ENCODE results near the gene TSHZ2.

The TSHZ2 gene

DNA sequence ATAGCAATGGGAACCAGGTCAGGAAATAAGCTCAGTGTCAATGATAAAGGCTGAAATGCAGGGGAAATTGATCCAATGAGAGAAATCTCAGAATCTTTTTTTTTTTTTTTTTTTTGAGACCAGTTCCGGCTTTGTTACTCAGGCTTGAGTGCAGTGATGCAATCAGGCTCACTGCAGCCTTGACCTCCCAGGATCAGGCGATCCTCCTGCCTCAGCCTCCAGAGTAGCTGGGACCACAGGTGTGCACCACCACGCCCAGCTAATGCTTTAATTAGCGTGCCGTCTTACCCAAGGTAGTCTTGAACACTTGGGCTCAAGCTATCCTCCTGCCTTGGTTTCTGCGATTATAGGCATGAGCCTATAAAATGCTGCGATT is 325.0 kb downstream of the TSHZ2 start:
- no peak for DNase-seq (ENCODE audit: insufficient read length, low spot score)
- FAIRE-seq: no peak
- no peak for TF ChIP-seq POLR2A (IDR thresholded peaks at IDR 0.05; ENCODE audit: low read depth, low read length)

DNA sequence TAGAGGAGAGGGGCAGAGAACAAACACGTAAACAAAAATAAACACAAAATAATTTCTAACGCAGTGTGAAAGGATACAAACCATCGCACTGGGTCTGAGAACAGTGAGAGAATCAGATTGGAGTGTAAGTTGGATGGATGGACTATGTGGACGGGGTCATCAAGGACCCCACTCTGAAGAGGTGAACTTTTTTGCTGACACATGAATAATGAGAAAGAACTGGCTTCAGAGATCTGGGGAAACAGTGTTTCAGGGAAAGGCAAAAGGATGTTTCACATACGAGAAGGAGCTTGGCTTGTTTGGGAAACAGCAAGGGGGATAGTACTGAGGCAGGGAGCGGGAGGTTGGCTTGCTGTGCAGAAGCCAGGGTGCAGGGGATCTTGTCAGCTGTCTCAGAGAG is 326.1 kb downstream of the TSHZ2 start:
- DNase-seq (ENCODE audit: insufficient read length, low spot score): no peak
- no peak for FAIRE-seq
- no peak for TF ChIP-seq POLR2A (IDR thresholded peaks at IDR 0.05; ENCODE audit: low read depth, low read length)

DNA sequence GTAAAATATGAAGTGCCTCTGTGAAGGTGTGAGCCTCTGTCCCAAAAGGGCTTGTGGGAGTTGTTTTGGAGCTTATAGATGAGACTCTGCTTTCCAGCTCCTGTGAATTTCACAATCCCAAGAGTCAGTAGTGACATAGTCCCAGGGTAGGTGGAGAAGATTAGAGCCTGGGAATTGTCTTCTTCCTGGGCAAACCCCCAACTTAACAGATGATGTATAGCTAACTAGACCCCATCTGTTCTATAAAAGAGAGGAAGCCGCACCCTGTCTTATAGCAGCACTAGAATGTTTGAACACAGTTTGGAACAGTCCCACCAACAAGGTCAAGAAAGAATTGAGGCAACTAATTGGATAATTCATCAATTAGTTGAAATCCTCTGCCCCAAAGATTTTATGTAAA is 326.8 kb downstream of the TSHZ2 start:
- TF ChIP-seq POLR2A (IDR thresholded peaks at IDR 0.05; ENCODE audit: low read depth, low read length): no peak
- FAIRE-seq (no peak), DNase-seq (ENCODE audit: insufficient read length, low spot score) (no peak)

- TF ChIP-seq POLR2A (IDR thresholded peaks at IDR 0.05; ENCODE audit: low read depth, low read length): no peak
- FAIRE-seq (no peak), DNase-seq (ENCODE audit: insufficient read length, low spot score) (no peak)
These were observed 327.7 kb downstream of the TSHZ2 start for GRCh38 chr20:53299831-53300230.

DNA sequence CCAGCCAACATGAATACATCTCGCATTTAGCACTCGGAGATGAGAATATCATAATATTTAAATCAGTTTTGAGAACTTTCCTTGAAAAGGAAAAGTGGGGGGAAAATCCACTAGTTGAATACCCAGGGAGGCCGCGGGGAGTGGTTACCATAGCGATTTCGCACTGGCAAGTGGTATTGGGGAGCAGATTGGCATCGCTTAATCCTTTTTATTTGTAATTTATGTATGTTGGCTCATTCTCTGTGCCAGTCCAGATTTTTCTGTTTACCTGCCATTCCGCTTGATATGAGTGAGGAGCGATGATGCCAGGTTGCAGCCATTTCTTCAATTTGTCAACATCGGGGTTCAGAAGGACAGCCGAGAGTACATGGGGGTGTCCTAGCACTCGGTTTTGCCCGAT is 329.7 kb downstream of the TSHZ2 start:
- no peak for TF ChIP-seq POLR2A (IDR thresholded peaks at IDR 0.05; ENCODE audit: low read depth, low read length)
- no peak for DNase-seq (ENCODE audit: insufficient read length, low spot score)
- no peak for FAIRE-seq

DNA sequence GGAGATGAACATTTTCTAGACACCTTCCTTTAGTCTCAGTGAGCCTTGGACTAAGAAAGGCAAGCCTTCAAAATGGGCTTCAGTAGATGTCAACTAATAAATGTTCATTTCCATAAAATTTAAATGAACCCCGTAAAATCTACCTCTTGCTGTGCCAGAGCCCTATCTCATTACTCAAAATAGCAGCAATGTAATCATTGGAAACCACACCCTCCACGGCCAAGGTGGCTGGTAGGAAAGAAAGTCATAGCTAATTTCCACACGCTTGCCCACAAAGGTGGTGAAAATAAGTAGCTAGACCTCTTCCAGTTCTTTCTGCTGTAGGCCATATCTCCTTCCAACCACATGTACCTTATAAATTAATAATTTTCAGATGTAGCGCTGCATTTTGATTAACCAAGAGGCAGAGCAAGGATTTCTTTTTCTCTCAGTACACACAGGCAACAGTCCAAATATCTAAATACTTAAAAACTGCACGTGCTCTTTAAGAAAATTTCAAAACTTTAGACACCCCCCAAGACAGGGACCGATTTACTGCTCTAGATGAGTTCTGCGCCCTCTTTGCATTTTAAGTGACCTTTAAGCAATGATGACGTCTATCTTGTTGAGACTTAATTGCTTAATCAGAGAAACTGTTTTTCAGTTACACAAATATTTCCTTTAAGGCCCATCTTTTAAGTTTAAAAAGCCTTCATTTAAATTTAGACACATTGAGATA is 330.7 kb downstream of the TSHZ2 start:
- DNase-seq (ENCODE audit: insufficient read length, low spot score) (no peak), FAIRE-seq (no peak)
- TF ChIP-seq POLR2A (IDR thresholded peaks at IDR 0.05; ENCODE audit: low read depth, low read length): no peak

- no peak for TF ChIP-seq POLR2A (IDR thresholded peaks at IDR 0.05; ENCODE audit: low read depth, low read length)
- FAIRE-seq (no peak), DNase-seq (ENCODE audit: insufficient read length, low spot score) (no peak)
These were observed 331.2 kb downstream of the TSHZ2 start for GRCh38 chr20:53303413-53303760.

DNA sequence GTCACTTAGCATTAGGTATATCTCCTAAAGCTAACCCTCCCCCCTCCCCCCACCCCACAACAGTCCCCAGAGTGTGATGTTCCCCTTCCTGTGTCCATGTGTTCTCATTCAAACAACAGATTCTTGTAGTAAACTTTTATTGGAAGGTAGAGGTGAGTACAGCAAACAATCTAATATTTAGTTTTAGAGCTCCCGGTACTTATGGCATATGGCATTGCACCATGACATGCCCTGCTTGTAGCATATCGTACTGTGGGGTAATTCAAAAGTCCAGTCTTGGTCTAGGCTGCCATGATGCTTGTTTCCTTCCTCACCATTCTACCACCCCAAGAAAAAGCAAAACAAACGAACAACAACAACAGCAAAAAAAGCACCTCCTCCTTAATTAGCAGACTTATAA is 332.0 kb downstream of the TSHZ2 start:
- no peak for DNase-seq (ENCODE audit: insufficient read length, low spot score)
- FAIRE-seq: no peak
- TF ChIP-seq POLR2A (IDR thresholded peaks at IDR 0.05; ENCODE audit: low read depth, low read length): no peak

- DNase-seq (ENCODE audit: insufficient read length, low spot score) (no peak), FAIRE-seq (no peak)
- no peak for TF ChIP-seq POLR2A (IDR thresholded peaks at IDR 0.05; ENCODE audit: low read depth, low read length)
These were observed 334.1 kb downstream of the TSHZ2 start for GRCh38 chr20:53306192-53306805.

GRCh38 chr20:53307964-53308597 is 335.9 kb downstream of the TSHZ2 start:
- TF ChIP-seq POLR2A (IDR thresholded peaks at IDR 0.05; ENCODE audit: low read depth, low read length): no peak
- FAIRE-seq (no peak), DNase-seq (ENCODE audit: insufficient read length, low spot score) (no peak)

DNA sequence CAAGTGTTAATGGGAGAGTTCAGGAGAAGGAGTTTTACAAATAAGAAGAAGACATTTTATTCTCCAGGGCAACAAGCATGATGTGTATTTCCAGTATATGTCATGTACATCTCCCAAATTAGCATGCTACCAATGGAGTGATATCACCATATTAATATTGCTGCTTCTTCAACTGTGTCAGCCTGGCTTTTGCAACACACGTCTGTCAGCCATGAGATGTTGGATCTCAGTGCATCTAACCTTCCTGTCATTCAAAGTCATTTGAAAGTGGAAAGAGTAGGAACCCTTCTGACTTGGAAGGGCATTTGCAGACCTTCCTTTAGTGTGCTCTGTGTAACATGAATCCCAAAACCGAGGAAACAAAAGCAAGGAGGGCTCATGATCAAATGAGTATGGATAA is 337.4 kb downstream of the TSHZ2 start:
- FAIRE-seq (no peak), DNase-seq (ENCODE audit: insufficient read length, low spot score) (no peak)
- TF ChIP-seq POLR2A (IDR thresholded peaks at IDR 0.05; ENCODE audit: low read depth, low read length): no peak

DNA sequence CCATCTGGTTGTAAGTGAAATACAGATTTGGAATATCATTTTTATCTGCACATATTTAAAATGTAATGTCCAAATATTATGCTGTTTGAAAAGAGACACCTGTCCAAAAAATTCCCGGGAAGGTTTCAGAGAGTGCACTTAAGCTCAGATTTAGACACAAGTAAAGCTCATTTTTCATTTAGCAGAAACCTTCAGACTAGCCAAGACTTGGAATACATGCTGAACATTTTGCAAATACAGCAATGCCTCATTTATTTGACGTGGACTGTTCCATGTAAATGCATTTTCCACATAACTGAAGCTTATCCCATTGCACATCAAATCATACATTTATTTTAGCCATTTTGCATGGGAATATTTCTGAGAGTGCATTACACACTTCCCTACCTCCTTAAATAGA is 340.8 kb downstream of the TSHZ2 start:
- TF ChIP-seq POLR2A (IDR thresholded peaks at IDR 0.05; ENCODE audit: low read depth, low read length): no peak
- FAIRE-seq: no peak
- no peak for DNase-seq (ENCODE audit: insufficient read length, low spot score)

DNA sequence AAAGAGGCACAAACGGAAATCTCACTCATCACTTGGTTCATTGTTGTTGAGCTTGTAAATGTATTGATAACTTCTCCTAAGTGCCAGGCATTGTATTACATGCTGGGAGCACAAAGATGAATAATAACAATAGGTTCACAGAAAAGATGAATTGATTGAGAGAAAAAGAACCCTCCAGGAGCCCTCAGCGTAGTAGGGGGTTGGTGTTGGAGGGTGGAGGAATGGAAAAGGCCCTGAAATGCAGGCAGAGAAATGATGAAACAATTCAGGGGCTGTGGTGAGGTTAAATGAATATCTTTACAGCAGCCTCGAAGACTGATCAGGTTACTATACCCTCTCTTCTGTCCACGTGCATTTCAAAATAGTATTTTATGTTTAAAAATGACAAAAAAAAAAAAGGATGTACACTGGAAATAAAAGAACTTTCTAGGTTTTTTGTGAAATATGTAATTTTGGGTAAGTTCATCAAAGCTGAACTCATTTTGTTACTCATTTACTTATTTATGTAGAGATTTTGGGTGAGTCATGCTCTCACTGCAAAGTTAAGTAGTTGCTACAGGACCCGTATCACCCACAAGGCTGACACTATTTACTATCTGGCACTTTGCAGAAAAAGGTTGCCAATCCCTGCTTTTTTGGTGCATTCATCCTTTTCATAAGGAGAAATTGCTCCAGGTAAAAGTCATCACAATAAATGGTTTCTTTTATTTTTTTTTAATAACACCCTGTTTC is 344.2 kb downstream of the TSHZ2 start:
- FAIRE-seq: no peak
- TF ChIP-seq POLR2A (IDR thresholded peaks at IDR 0.05; ENCODE audit: low read depth, low read length): no peak
- DNase-seq (ENCODE audit: insufficient read length, low spot score): no peak

- DNase-seq (ENCODE audit: insufficient read length, low spot score): no peak
- FAIRE-seq: no peak
- TF ChIP-seq POLR2A (IDR thresholded peaks at IDR 0.05; ENCODE audit: low read depth, low read length): no peak
These were observed 347.0 kb downstream of the TSHZ2 start for GRCh38 chr20:53319200-53319599.

All from H54 (cell line).